K562 (cell line): Measurements from ENCODE around the gene CDSN. TPM values are rescaled to one million over a fixed set of nuclear protein-coding genes. Genes with fewer than 3 reads are reported as not detected.

Experiments used
- C11orf30 ChIP-seq: fragments of 450-650 bp; IDR thresholded peaks from 2 replicates; pipeline ENCODE4 v1.6.1; 2016; ENCODE audit warnings: low read depth, mild to moderate bottlenecking
- GATAD2B ChIP-seq: fragments of 450-650 bp; IDR thresholded peaks from 2 replicates; pipeline ENCODE4 v1.6.1; 2017; ENCODE audit warnings: mild to moderate bottlenecking, borderline replicate concordance
- HSF4 ChIP-seq: fragments of 250-450 bp; sonication (Bioruptor Pico); IDR thresholded peaks from 2 replicates; pipeline ENCODE4 v2.1.2; 2022; ENCODE audit warnings: mild to moderate bottlenecking, moderate library complexity, borderline replicate concordance
- MCM2 ChIP-seq: fragments of 450-650 bp; IDR thresholded peaks from 2 replicates; pipeline ENCODE4 v1.6.1; 2017; ENCODE audit warnings: low read depth, mild to moderate bottlenecking
- STAT6 ChIP-seq: sonication (generic); formaldehyde crosslinking; IDR thresholded peaks from 2 replicates; pipeline ENCODE4 v1.8.1; 2023; ENCODE audit warnings: mild to moderate bottlenecking, missing genetic modification reagents
- ZMIZ1 ChIP-seq, 2 experiments: fragments of 150-350 bp in 1 of 2; IDR thresholded peaks; 2 replicates each; pipeline ENCODE4 v1.6.1; 2012 to 2016; ENCODE audit warnings: low read depth in 2 of 2, low read length in 2 of 2, mild to moderate bottlenecking in 1 of 2, moderate library complexity in 1 of 2
- ZNF239 ChIP-seq: fragments of 250-450 bp; sonication (Bioruptor Pico); IDR thresholded peaks from 2 replicates; pipeline ENCODE4 v1.4.0; 2020; ENCODE audit warnings: mild to moderate bottlenecking
- ZNF740 ChIP-seq, 3 experiments: fragments of 200-800 bp in 1 of 3; sonication (Bioruptor generic) in 1 of 3; sonication (generic) in 1 of 3; formaldehyde crosslinking in 1 of 3; IDR thresholded peaks; 2 replicates each; pipeline versions ENCODE4 v1.6.1 to v1.8.0; 2016 to 2022; ENCODE audit warnings: mild to moderate bottlenecking in 2 of 3, missing compliant biosample characterization in 2 of 3, missing genetic modification characterization in 2 of 3, missing genetic modification reagents in 1 of 3
- polyA plus RNA-seq, 8 experiments: library from polyadenylated mRNA; depleted of rRNA in 4 of 8; stranded (reverse) in 5 of 8; unstranded in 3 of 8; fragments of >200 nt; fragmentation: Nextera tagmentation in 2 of 8; fragmentation: Illumina TruSeq in 1 of 8; extraction: Ambion mirVana in 2 of 8; extraction: Trizol in 1 of 8; gene quantifications; 2 replicates each; pipeline versions ENCODE4 v1.2.1 to v1.2.3, GENCODE V29; 2011 to 2014; ENCODE audit warnings: inconsistent platforms in 1 of 8, missing spikeins in 1 of 8
- total RNA-seq, 7 experiments: library from RNA; depleted of rRNA in 6 of 7; stranded (reverse); fragments of >200 nt in 6 of 7; fragmentation: Illumina TruSeq in 2 of 7; extraction: Trizol in 2 of 7; gene quantifications; 2 replicates each; pipeline versions ENCODE4 v1.2.1 to v1.2.3, GENCODE V29; 2011 to 2021; ENCODE audit warnings: low replicate concordance in 1 of 7

CDSN gene
- total and polyA plus RNA-seq, 9 of the 15 experiments (the other 6 are each of a cell fraction or from before 2014, with no cell fraction given): not detected

GRCh38 chr6:31098449-31098938 is 21.8 kb downstream of the CDSN start (continued):
- TF ChIP-seq ZNF740 (CRISPR knock-in tag; IDR thresholded peaks at IDR 0.05) (no peak), ZNF740 (tag; IDR thresholded peaks at IDR 0.05) (no peak), ZNF239 (CRISPR knock-in tag) (no peak), HSF4 (CRISPR knock-in tag) (no peak), C11orf30 (peak; percentile 93), ZMIZ1 (IDR thresholded peaks at IDR 0.05; ENCODE audit: low read depth in 2 of 2, low read length in 2 of 2) (no peak), STAT6 (CRISPR knock-in tag) (no peak), GATAD2B (no peak), MCM2 (no peak)
